HG02870 (cell line): ENCODE results near the gene KLHL6.
A peak's percentile ranks its signal among the peaks of the same experiment; 100 is the strongest.
"Not testable (repeated sequence)": the region's sequence is repeated elsewhere in the genome, so short reads cannot be mapped to it uniquely, and the experiment has no call there.

ENCODE experiments used
- ATAC-seq: cut with Tn5 transposase; IDR thresholded peaks from one replicate; pipeline ENCODE4 v1.9.1; 2021; ENCODE audit warnings: mild to moderate bottlenecking, moderate library complexity; ENCODE audit not compliant: unreplicated experiment

KLHL6 gene

DNA sequence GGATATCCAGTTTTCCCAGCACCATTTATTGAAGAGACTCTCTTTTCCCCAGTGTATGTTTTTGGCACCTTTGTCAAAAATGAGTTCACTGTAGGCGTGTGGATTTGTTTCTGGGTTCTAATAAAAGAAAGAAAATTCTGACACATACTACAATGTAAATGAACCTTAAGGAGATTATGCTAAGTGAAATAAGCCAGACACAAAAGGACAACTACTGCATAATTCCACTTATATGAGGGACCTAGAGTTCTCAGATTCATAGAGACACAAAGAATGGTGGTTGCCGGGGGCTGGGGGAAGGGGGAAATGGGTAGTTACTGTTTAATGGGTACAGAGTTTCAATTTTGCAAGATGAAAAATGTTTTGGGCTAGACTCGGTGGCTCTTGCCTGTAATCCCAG, 14.7 kb upstream of the KLHL6 start:
- ATAC-seq = not testable (repeated sequence)

DNA sequence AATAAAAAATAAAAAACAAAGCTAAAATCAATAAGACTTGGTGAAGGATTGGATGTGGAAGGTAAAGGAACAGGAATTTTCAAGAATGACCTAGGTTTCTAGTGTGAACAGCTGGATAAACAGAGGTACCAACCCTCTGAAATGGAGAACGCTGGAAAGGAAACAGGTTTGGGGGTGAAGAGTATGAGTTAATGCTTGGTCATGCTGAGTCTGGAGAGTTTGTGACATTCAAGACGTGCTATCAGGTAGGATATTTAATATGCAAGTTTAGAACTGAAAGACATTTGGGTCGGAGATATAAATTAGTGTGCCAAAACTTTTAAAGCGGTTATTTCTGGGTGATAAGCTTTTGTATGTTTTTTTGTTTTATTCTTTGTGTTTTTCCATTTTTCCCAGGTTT, 11.4 kb upstream of the KLHL6 start:
- no peak for ATAC-seq

GRCh38 chr3:183564046-183564445, 8.5 kb upstream of the KLHL6 start:
- ATAC-seq = no peak

- ATAC-seq = no peak
Observed at GRCh38 chr3:183563536-183563874, 8.0 kb upstream of the KLHL6 start.

DNA sequence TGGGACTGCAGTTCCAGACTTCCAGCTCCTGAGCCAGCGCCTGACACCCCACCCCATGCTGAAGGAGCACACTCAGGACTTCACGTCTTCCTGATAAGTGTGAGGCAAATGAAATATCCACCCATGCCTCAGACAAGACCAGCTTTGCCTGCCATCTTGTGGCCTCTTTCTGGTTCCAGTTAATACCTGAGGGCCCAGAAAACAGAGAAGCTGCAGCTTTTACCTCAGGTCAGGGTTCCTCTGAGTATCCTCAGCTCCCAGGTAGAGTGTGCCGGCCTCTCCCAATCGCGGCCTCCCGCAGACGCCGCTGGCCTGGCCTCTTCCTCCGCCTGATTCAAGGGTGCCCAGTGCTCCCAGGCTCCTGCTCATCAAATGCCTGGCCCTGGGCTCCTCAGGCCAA, 5.1 kb upstream of the KLHL6 start:
- ATAC-seq = no peak

- ATAC-seq = no peak
Observed at GRCh38 chr3:183558495-183558894, 3.0 kb upstream of the KLHL6 start.

GRCh38 chr3:183556722-183557121, 1.2 kb upstream of the KLHL6 start:
- no peak for ATAC-seq

- ATAC-seq = peak; percentile 49
Observed at GRCh38 chr3:183554377-183554776, 1.1 kb downstream of the KLHL6 start.

GRCh38 chr3:183553334-183554026, 2.0 kb downstream of the KLHL6 start:
- no peak for ATAC-seq

DNA sequence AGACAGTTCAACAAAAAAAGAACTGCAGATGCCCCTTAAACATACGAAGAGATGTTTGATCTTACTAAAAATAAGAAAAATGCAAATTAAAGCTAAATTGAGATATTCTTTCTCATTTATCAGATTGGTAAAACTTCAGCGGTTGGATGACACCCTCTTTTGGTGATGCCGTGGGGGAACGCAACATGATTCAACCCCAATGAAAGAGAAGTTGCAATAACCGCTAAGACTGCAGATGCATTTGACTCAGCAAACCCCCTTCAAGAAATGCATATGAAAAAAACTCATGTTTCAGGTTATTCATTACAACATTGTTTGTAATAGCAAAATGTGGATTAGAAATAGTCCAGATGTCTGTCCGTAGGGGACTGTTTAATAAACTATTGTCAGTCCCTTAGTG, 3.6 kb downstream of the KLHL6 start:
- no peak for ATAC-seq

- no peak for ATAC-seq
Observed at GRCh38 chr3:183548262-183548769, 7.2 kb downstream of the KLHL6 start.

GRCh38 chr3:183546625-183547024, 8.9 kb downstream of the KLHL6 start:
- ATAC-seq = no peak

DNA sequence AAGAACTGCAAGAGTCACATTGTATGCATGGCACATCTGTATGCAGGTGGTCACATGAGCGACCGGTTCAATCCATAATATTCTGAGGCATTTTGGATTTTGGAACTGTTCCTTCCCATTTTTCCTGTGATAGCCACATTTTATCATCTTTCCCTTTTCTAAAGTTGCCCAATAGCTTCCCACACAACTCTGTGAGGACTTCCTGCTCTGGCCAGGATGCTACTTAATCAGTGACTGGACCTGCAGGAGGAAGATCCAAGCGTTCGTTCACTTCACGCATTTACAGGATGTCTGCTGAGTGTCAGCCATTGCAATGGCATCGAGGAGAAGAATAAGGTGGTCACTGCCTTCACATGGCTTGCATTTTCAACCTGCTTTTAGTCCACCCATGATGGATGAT, 9.8 kb downstream of the KLHL6 start:
- no peak for ATAC-seq

- ATAC-seq = no peak
Observed at GRCh38 chr3:183542355-183542754, 13.2 kb downstream of the KLHL6 start.

- no peak for ATAC-seq
Observed at GRCh38 chr3:183541738-183542137, 13.8 kb downstream of the KLHL6 start.

- no peak for ATAC-seq
Observed at GRCh38 chr3:183541235-183541655, 14.3 kb downstream of the KLHL6 start.

DNA sequence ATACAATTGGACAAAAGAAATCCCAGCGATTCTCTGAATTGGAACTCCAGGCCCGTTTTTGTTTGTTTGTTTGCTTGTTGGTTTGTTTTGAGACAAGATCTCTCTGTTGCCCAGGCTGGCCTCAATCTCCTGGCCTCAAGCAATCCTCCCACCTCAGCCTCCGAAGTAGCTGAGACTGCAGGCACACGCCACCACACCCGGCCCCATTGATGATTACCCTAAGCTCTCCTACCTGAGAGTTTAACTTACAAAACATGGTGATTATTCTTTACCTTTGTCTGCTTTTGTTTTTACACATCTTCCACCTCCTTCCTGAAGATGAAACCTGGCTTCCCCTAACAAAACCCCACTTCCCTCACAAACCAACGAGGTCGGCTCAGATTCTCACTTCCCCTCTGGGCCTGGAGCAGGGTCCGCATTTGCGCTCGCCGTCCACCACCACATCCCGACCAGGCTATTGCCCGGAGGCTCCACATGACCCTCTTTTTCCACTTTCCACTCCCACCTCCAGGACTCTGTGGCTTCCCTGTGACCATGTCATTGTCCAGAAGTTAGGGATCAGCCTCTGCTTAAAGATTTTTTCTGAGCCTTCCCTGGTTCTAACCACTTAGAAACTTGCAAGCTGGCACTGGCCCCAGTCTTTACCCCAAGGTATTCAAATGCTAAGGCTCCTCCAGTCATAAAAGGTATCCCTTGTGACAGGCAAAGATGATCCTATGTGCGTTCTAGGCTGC, 14.8 kb downstream of the KLHL6 start:
- no peak for ATAC-seq

- ATAC-seq = no peak
Observed at GRCh38 chr3:183539811-183540210, 15.7 kb downstream of the KLHL6 start.

- no peak for ATAC-seq
Observed at GRCh38 chr3:183538486-183538885, 17.0 kb downstream of the KLHL6 start.

DNA sequence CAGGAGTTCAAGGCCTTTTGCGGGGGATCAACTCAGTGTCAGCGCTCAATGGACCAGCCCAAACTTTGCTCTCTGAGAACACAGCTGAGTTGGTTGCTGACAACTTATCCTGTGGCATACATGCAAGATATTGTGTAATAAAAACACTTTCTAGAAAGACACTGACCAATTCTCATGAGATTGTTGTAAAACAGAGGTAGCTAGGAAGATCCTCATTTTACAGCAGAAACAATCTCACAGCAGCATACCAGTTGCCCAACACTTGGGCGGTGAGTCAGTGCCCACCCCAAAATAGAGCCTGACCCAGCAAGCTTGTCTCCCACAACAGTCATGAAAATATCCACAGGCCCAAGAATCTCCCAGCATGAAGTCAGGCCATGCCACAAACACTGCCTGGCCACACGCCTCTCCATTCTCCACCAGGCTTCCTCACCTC, 18.2 kb downstream of the KLHL6 start:
- no peak for ATAC-seq

- peak; percentile 57 for ATAC-seq
Observed at GRCh38 chr3:183536238-183536880, 19.1 kb downstream of the KLHL6 start.

- peak; percentile 23 for ATAC-seq
Observed at GRCh38 chr3:183534249-183534648, 21.3 kb downstream of the KLHL6 start.
